Measurements from ENCODE around the gene TNIP2.

TNIP2 gene

GRCh38 chr4:2714918-2715317 is 41.2 kb downstream of the TNIP2 start:
- no peak for DNase-seq

DNA sequence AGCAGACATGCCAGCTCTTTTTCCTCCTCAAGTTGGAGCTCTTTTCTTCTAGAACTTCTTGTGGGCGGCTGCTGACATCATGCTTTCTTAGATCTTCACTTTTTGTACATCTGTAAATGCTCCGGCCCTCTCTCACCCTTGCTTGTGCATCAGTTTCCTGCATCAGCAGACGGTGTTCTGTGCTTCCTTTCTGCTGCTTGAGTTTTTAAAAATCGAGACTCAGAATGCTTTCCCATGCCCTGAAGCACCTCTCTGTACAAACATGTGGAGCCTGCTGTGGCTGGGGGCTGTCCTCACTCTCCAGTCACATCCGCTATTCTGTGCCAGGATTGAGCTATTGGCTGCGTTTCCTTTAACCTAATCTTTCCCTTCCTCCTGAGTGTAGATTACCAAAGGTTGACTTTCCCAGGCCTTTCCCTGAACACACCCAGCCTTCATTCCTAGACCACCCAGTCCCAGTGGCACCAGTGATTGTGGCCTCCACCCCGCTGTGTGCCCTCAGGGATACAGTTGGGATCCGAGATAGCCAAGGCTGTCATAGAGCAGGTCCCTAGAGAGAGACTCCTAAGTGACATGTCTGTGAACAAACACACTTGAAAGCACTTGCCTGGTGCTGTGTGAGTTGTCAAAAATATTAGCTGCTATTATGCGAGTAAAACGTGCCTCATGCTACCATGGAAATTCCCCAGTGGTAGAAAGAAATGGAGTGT is 41.9 kb downstream of the TNIP2 start:
- no peak for DNase-seq

DNA sequence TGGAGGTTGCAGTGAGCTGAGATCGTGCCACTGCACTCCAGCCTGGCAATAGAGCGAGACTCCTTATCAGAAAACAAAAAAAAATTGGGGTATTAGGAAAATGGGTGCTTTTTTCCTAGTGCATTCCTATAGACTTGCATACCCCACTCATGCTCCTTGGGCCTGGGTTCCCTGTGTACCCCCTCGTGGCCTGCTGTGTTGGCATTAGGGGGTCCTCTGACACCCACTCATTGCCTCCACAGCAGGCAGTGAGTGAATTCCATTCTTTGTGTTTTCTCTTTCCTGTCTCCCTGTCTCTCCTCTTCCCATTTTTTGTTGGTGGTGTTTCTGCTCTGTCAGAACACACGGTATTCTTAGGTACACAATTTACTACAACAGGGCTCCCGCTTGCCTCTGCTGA is 42.8 kb downstream of the TNIP2 start:
- no peak for DNase-seq

DNA sequence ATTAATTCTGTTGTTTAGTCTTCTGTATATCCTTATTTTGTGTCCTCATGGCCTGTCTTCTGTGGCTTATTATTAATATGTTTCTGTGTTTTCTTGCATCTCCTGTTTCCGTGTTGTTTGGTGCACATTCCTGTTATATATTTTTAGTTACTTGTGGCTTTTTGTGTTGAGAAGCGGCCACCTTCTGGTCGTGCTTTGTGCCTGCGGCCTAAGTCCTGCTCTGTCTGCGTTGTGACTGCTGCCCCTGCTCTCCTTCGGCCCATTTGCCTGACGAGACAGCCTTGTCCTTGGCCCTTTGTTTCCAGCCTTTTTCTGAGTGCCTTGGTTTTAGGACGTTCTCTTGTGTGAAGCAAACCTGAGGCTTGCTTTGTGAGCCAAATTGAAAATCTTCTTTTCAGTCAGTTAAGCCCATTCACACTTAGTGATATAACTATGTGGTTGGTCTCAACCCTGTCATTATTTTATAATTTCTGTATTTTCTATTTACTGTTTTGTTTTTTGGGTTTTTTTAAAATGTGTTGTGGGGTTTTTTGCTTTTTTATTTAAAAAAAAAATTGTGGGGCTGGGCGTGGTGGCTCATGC is 43.8 kb downstream of the TNIP2 start:
- no peak for DNase-seq

GRCh38 chr4:2702770-2703169 is 53.4 kb downstream of the TNIP2 start:
- no peak for DNase-seq

- DNase-seq: no peak
Measured at GRCh38 chr4:2702361-2702760, 53.8 kb downstream of the TNIP2 start.

DNA sequence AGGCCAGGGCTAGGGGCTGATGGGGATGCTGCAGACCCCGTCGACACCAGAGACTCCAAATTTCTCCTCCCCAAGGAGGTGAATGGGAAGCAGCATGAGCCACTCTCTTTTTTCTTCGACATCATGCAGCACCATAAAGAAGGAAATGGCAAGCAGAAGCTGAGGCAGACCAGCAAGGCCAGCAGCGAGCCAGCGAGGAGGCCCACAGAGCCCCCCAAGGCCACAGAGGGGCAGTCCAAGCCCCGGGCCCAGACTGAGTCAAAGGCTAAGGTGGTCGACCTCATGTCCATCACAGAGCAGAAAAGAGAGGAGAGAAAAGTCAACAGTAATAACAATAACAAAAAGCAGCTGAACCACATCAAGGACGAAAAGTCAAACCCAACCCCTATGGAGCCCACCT is 56.1 kb downstream of the TNIP2 start:
- no peak for DNase-seq

- DNase-seq: no peak
Measured at GRCh38 chr4:2699534-2699933, 56.6 kb downstream of the TNIP2 start.

DNA sequence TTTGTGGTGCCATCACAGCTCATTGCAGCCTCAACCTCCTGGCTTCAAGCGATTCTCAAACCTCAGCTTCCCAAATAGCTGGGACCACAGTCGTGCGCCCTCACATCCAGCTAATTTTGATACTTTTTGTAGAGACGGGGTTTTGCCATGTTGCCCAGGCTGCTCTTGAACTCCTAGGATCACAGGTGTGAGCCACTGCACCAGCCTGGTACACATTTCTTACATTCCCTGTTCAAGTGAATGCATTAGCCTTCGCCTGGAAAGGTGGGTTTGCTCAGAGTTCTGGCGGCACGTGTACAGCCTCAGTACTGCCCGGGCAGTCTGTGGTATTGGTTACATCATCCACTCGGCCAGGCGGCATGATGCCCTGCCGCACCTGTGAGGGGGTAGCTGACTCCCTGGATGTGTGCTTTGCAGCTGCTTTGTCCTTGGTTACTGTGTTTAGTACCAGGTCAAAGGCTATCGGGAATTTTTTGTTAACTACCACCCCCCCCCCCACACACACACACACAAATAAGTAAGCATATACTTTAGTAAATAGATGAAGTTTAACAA is 57.1 kb downstream of the TNIP2 start:
- DNase-seq: no peak

DNA sequence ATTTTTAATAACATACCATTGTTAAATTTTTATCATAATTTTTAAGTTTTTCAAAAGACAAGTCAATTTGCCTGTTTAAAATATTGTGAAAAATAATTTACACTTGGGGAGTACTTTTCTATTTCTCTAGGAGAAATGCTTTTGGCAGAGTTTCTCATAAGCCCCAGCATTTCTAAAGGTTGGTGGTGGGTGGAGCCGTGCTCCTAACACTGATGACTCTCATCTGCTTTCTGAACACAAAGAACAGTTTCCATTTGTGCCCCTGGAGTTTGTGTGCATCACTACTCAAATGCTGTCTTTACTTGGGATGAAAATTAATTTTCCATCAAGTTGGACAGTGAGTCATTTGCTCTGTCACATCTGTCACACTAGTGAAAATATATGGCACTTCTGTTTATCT is 57.6 kb downstream of the TNIP2 start:
- no peak for DNase-seq

GRCh38 chr4:2697995-2698414 is 58.1 kb downstream of the TNIP2 start:
- no peak for DNase-seq

- DNase-seq: no peak
Measured at GRCh38 chr4:2696423-2696822, 59.7 kb downstream of the TNIP2 start.

DNA sequence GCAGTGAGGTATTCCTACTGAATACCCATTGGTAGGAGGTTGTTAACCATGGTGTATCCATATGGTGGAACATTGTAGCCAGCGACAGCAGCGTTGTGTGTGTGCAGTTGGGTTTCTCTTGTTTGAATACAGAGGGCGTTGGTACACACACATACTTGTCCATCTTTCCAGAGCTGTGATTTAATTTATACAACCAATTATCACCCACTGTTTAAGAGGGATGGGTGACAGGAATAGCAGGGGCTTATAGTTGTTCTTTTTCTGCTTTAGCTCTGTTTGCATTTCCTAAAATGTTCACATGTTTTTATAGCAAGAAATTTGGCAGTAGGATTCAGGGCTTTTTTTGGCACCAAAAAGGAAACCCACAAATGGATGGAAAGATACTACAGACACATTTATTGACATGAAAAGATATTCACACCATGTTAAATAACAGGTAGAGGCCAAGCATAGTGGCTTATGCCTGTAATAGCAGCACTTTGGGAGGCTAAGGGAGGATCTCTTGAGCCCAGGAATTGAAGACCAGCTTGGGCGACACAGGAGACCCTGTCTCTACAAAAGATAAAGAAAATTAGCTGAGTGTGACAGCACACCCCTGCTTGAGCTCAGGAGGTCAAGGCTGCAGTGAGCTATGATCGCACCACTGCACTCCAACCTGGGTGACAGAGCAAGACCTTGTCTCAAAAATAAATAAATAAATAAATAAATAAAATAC is 60.6 kb downstream of the TNIP2 start:
- DNase-seq: no peak

DNA sequence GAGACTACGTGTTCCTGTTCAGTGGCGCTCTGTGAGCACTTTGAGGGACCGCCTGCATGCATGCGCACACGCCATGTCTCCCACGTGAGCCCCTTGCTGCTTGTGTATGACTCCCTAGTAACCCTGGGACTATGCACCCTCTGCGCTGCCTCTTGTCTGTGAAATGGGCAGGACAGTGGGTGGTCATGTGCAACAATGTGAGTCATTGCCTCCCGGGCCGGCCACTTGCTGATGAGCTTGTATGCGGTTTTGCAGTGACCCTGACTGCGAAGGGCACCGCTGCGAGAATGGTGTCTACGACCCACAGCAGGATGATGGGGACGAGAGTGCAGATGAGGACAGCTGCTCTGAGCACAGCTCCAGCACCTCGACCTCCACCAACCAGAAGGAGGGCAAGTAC is 61.4 kb downstream of the TNIP2 start:
- no peak for DNase-seq

GRCh38 chr4:2691952-2692435 is 64.1 kb downstream of the TNIP2 start:
- no peak for DNase-seq

All from SHP77 treated with DMSO at 0.1 percent for 48 hours (cell line).